ENCODE measurements around the gene LIFR.

GRCh38 chr5:38551030-38552017, 5.1 kb downstream of the LIFR start:
- TF ChIP-seq CEBPB (IDR thresholded peaks at IDR 0.05) (no peak), EP300 (IDR thresholded peaks at IDR 0.05; ENCODE audit: borderline replicate concordance) (no peak), FOXM1 (IDR thresholded peaks at IDR 0.05; ENCODE audit: borderline replicate concordance, low read depth) (no peak), YY1 (IDR thresholded peaks at IDR 0.05; ENCODE audit: low read depth) (no peak), RAD21 (IDR thresholded peaks at IDR 0.05; ENCODE audit: low read depth) (peak; percentile 58), TAF1 (IDR thresholded peaks at IDR 0.05; ENCODE audit: low read depth) (no peak)
- TF ChIP-seq, protein P1, sequence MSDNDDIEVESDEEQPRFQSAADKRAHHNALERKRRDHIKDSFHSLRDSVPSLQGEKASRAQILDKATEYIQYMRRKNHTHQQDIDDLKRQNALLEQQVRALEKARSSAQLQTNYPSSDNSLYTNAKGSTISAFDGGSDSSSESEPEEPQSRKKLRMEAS (IDR thresholded peaks at IDR 0.05) = no peak
- TF ChIP-seq, protein P2, sequence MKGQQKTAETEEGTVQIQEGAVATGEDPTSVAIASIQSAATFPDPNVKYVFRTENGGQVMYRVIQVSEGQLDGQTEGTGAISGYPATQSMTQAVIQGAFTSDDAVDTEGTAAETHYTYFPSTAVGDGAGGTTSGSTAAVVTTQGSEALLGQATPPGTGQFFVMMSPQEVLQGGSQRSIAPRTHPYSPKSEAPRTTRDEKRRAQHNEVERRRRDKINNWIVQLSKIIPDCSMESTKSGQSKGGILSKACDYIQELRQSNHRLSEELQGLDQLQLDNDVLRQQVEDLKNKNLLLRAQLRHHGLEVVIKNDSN (IDR thresholded peaks at IDR 0.05) = no peak
